SK-N-SH treated with all-trans-retinoic acid at 6 μM for 48 hours (cell line): ENCODE results near the gene KIF4A.

ENCODE experiments used
- ATAC-seq: fragments of 200-7000 bp; cut with Tn5 transposase; 3 replicates; pipeline ENCODE4 v1.9.1; 2020; ENCODE audit warnings: mild to moderate bottlenecking, moderate library complexity
- ARNTL ChIP-seq: fragments of 450-650 bp; formaldehyde crosslinking; IDR thresholded peaks from 2 replicates; pipeline ENCODE4 v1.5.0; 2020; ENCODE audit warnings: low read depth, mild to moderate bottlenecking, moderate library complexity, borderline replicate concordance
- BACH2 ChIP-seq: fragments of 250-450 bp; sonication (Bioruptor Pico); IDR thresholded peaks from 2 replicates; pipeline ENCODE4 v1.9.0; 2021; ENCODE audit warnings: mild to moderate bottlenecking, borderline replicate concordance
- CREB5 ChIP-seq: fragments of 250-450 bp; sonication (Bioruptor Pico); IDR thresholded peaks from 2 replicates; pipeline ENCODE4 v1.5.1; 2020; ENCODE audit warnings: low read depth, mild to moderate bottlenecking, moderate library complexity
- CSDC2 ChIP-seq: fragments of 250-450 bp; sonication (Bioruptor Pico); IDR thresholded peaks from 2 replicates; pipeline ENCODE4 v1.5.0; 2020; ENCODE audit warnings: mild to moderate bottlenecking, moderate library complexity
- ESRRG ChIP-seq: fragments of 250-450 bp; sonication (Bioruptor Pico); IDR thresholded peaks from 2 replicates; pipeline ENCODE4 v1.6.1; 2021; ENCODE audit warnings: mild to moderate bottlenecking
- ISL1 ChIP-seq: fragments of 250-450 bp; sonication (Bioruptor Pico); IDR thresholded peaks from 2 replicates; pipeline ENCODE4 v2.1.2; 2022; ENCODE audit warnings: mild to moderate bottlenecking, moderate library complexity
- OSR1 ChIP-seq: fragments of 250-450 bp; sonication (Bioruptor Pico); IDR thresholded peaks from 2 replicates; pipeline ENCODE4 v1.8.0; 2022; ENCODE audit warnings: moderate library complexity, mild to moderate bottlenecking, inconsistent platforms
- PATZ1 ChIP-seq: fragments of 250-450 bp; sonication (Bioruptor Pico); IDR thresholded peaks from 2 replicates; pipeline ENCODE4 v1.8.0; 2020; ENCODE audit warnings: mild to moderate bottlenecking, moderate library complexity, borderline replicate concordance
- PPARA ChIP-seq: fragments of 250-450 bp; sonication (Bioruptor Pico); IDR thresholded peaks from 2 replicates; pipeline ENCODE4 v1.5.0; 2020; ENCODE audit warnings: mild to moderate bottlenecking, borderline replicate concordance
- SNAI2 ChIP-seq: fragments of 250-450 bp; sonication (Bioruptor Pico); IDR thresholded peaks from 2 replicates; pipeline ENCODE4 v1.5.0; 2020; ENCODE audit warnings: mild to moderate bottlenecking, moderate library complexity
- TCF4 ChIP-seq: fragments of 250-450 bp; sonication (Bioruptor Pico); IDR thresholded peaks from 2 replicates; pipeline ENCODE4 v1.8.0; 2021; ENCODE audit warnings: mild to moderate bottlenecking, moderate library complexity, borderline replicate concordance
- TOX ChIP-seq: fragments of 250-450 bp; sonication (Bioruptor Pico); IDR thresholded peaks from 2 replicates; pipeline ENCODE4 v1.8.0; 2021; ENCODE audit warnings: mild to moderate bottlenecking, moderate library complexity, borderline replicate concordance
- TSHZ2 ChIP-seq: fragments of 250-450 bp; sonication (Bioruptor Pico); IDR thresholded peaks from 2 replicates; pipeline ENCODE4 v1.5.0; 2020; ENCODE audit warnings: mild to moderate bottlenecking, moderate library complexity
- ZC3H10 ChIP-seq: fragments of 250-450 bp; sonication (Bioruptor Pico); IDR thresholded peaks from 2 replicates; pipeline ENCODE4 v1.5.1; 2021; ENCODE audit warnings: mild to moderate bottlenecking, moderate library complexity
- ZFP3 ChIP-seq: fragments of 250-450 bp; sonication (Bioruptor Pico); IDR thresholded peaks from 2 replicates; pipeline ENCODE4 v1.5.0; 2020; ENCODE audit warnings: mild to moderate bottlenecking, moderate library complexity
- ZFP30 ChIP-seq: fragments of 450-650 bp; formaldehyde crosslinking; IDR thresholded peaks from 2 replicates; pipeline ENCODE4 v1.5.0; 2022; ENCODE audit warnings: mild to moderate bottlenecking, moderate library complexity
- ZNF565 ChIP-seq: fragments of 450-650 bp; formaldehyde crosslinking; conservative IDR thresholded peaks from 2 replicates; pipeline ENCODE4 v1.5.0; 2020; ENCODE audit warnings: low read depth, mild to moderate bottlenecking, moderate library complexity
- ZNF70 ChIP-seq: fragments of 450-650 bp; formaldehyde crosslinking; IDR thresholded peaks from 2 replicates; pipeline ENCODE4 v1.5.0; 2020; ENCODE audit warnings: mild to moderate bottlenecking, moderate library complexity
- ZNF8 ChIP-seq: fragments of 450-650 bp; formaldehyde crosslinking; IDR thresholded peaks from 2 replicates; pipeline ENCODE4 v1.5.0; 2020; ENCODE audit warnings: mild to moderate bottlenecking, moderate library complexity
- TF ChIP-seq, protein P1 (sequence below): fragments of 250-450 bp; sonication (Bioruptor Pico); IDR thresholded peaks from 2 replicates; pipeline ENCODE4 v1.8.0; 2021; ENCODE audit warnings: low read depth, mild to moderate bottlenecking, moderate library complexity, borderline replicate concordance
- TF ChIP-seq, protein P2 (sequence below): fragments of 250-450 bp; sonication (Bioruptor Pico); IDR thresholded peaks from 2 replicates; pipeline ENCODE4 v1.5.1; 2021; ENCODE audit warnings: mild to moderate bottlenecking, moderate library complexity

KIF4A gene

DNA sequence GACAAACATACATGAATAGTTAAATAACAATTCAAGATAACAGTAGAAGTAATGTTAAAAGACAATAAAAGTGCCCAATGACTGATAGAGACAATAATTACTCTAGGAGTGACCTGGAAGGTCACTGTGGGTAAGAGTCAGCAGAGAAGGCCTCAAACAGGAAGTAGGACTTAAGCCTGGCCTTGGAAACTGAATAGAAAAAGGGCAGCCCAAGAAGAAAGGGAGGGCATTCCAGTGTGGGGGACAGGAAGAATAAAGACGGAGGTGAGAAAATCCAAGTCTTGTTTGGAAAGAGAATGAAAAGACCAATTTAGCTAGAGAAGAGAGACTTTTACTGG is 35.9 kb upstream of the KIF4A start (continued):
- TF ChIP-seq ESRRG (CRISPR knock-in tag) (no peak), ZC3H10 (CRISPR knock-in tag) (no peak), PATZ1 (CRISPR knock-in tag) (no peak), ARNTL (CRISPR knock-in tag) (no peak)

DNA sequence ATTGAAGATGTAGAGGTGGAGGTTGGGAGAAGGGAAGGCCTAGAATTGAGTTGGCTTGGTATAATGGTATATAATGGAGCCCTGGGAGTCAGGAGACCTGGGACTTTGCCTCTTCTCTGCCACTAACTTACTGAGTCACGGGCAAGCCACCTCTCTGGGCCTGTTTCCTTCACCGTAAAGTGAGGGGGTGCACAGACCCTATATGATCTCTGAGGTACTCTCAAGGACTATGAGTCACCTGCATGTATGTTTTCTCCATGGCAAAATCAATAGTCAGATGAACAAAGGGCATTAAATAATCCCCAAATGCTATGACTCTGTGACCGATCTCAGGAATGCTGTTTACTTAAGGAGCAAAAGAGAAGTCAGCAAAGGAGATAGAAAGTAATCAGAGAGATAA is 35.0 kb upstream of the KIF4A start:
- no peak for TF ChIP-seq PATZ1 (CRISPR knock-in tag)
- TF ChIP-seq, protein P1, sequence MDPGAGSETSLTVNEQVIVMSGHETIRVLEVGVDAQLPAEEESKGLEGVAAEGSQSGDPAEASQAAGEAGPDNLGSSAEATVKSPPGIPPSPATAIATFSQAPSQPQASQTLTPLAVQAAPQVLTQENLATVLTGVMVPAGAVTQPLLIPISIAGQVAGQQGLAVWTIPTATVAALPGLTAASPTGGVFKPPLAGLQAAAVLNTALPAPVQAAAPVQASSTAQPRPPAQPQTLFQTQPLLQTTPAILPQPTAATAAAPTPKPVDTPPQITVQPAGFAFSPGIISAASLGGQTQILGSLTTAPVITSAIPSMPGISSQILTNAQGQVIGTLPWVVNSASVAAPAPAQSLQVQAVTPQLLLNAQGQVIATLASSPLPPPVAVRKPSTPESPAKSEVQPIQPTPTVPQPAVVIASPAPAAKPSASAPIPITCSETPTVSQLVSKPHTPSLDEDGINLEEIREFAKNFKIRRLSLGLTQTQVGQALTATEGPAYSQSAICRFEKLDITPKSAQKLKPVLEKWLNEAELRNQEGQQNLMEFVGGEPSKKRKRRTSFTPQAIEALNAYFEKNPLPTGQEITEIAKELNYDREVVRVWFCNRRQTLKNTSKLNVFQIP: no peak
- TF ChIP-seq ZNF70: no peak
- TF ChIP-seq ZFP30 (CRISPR knock-in tag): no peak
- no peak for TF ChIP-seq OSR1 (CRISPR knock-in tag)
- no peak for TF ChIP-seq TSHZ2
- TF ChIP-seq CREB5 (CRISPR knock-in tag): no peak
- TF ChIP-seq BACH2 (CRISPR knock-in tag): no peak
- TF ChIP-seq ISL1: no peak
- no peak for TF ChIP-seq ZC3H10 (CRISPR knock-in tag)
- TF ChIP-seq TOX (CRISPR knock-in tag): no peak
- TF ChIP-seq SNAI2 (CRISPR knock-in tag): no peak
- TF ChIP-seq ZNF8 (CRISPR knock-in tag): no peak
- no peak for TF ChIP-seq CSDC2 (CRISPR knock-in tag)
- TF ChIP-seq ZFP3: no peak
- TF ChIP-seq, protein P2, sequence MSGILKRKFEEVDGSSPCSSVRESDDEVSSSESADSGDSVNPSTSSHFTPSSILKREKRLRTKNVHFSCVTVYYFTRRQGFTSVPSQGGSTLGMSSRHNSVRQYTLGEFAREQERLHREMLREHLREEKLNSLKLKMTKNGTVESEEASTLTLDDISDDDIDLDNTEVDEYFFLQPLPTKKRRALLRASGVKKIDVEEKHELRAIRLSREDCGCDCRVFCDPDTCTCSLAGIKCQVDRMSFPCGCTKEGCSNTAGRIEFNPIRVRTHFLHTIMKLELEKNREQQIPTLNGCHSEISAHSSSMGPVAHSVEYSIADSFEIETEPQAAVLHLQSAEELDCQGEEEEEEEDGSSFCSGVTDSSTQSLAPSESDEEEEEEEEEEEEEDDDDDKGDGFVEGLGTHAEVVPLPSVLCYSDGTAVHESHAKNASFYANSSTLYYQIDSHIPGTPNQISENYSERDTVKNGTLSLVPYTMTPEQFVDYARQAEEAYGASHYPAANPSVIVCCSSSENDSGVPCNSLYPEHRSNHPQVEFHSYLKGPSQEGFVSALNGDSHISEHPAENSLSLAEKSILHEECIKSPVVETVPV (CRISPR knock-in tag): no peak
- TF ChIP-seq TCF4 (CRISPR knock-in tag): no peak
- TF ChIP-seq ZNF565 (CRISPR knock-in tag): no peak
- TF ChIP-seq PPARA (CRISPR knock-in tag): no peak
- no peak for TF ChIP-seq ARNTL (CRISPR knock-in tag)
- ATAC-seq: no peak

GRCh38 chrX:70255452-70255851 is 34.5 kb upstream of the KIF4A start:
- no peak for ATAC-seq
- TF ChIP-seq ZC3H10 (CRISPR knock-in tag) (no peak), TSHZ2 (no peak), ZFP30 (CRISPR knock-in tag) (no peak), TCF4 (CRISPR knock-in tag) (no peak), SNAI2 (CRISPR knock-in tag) (no peak), ISL1 (no peak), CREB5 (CRISPR knock-in tag) (no peak)
- TF ChIP-seq, protein P1: no peak
